HG03469 (cell line): ENCODE measurements around the gene SCUBE3.

ENCODE experiments used
- ATAC-seq: cut with Tn5 transposase; IDR thresholded peaks from one replicate; pipeline ENCODE4 v1.9.1; 2021; ENCODE audit warnings: mild to moderate bottlenecking, moderate library complexity, moderate number of reproducible peaks; ENCODE audit not compliant: unreplicated experiment

Gene SCUBE3

DNA sequence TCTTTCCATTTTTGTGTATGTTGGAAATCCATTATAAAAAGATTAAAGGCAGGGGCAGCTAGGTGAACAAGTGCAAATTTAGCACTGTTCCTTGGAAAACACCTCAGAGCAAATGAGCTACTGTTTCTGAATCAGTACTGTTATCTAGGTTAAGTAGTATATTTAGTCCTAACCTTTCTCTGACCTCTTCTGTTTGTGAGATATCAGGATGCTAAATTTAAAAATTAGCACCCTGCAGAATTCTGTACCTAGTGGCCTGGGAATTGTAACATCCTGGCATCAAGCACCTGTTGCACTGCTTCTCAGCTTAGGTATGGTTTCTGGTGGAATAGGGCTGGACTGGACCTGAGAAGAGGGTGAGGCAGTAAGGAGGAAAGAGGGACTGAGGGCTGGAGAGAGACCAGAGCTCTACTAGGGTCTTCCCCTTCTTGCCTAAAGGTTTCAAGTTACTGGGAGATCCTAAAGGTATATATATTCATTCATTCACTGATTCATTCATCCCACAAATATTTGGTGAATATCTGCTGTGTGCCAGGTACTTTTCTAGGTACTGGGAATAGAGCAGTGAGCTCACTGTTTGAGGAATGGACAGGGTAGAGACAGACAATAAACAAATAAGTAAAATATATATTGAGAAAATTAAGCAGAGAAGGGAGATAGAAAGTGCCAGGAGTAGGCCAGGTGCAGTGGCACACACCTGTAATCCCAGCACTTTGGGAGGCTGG is 51.0 kb downstream of the SCUBE3 start:
- no peak for ATAC-seq

DNA sequence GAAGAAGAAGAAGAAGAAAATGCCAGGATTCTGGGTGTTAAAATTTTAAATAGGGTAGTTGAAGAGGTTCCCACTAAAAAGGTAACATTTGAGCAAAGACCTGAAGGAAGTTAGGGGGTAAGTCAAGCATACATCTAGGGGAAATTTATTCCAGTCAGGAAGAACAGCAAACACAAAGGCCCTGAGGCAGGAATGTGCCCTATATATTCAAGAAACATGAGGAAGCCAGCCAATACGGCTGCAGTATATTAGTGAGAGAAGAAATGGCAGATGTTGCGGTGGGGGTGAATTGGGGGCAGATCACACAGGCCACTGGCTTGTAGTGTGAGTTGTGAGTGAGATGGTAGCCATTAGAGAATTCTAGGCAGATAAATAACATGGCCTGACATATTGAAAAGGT is 51.8 kb downstream of the SCUBE3 start:
- no peak for ATAC-seq

DNA sequence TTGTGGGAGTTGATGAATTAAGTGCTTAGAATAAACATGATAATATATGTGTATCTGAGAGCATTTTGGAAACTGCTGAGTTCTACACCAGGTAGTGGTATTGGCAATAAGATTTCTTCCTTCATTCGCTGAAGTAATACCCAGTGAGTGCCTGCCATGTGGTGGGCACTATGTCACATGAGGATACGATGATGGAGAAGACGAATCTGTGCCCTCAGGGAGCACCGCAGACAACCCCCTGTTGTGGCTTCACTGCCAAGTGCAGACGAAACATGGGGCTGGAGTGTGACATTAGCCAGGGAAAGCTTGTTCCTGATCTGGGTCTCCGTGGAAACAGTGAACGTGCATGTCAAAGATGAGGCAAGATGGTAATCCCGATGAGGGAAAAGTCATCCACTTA is 53.7 kb downstream of the SCUBE3 start:
- ATAC-seq = no peak

DNA sequence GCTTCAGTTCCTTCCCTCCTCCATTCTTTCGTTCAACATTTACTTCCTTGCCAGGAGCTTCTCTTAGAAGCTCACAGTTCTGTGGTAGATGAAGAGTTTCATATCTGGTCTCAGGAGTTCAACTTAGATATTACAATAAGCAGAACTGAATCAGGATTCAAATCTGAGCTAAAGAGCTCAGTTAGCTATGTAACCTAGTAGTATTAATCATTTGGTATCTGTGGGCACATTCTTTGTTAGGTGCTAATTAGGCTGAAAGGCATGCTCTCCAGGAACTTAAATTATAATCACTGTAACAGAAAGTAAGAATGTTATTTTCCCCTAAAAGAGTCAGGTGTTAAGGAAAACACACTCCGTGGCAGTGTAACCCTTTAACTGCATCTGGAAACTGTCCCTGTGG is 54.1 kb downstream of the SCUBE3 start:
- ATAC-seq = no peak

DNA sequence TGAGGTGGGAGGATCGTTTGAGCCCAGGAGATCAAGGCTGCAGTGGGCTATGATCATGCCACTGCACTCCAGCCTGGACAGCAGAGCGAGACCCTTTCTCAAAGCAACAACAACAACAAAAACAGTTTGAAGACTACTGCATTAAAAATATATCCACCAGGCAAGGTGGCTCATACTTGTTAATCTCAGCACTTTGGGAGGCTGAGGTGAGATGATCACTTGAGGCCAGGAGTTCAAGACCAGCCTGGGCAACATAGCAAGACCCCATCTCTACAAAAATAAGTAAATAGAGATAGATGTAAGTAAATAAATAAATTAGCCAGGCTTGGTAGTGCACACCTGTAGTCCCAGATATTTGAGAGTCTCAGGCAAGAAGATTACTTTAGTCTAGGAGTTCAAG is 58.2 kb downstream of the SCUBE3 start:
- ATAC-seq = no peak

DNA sequence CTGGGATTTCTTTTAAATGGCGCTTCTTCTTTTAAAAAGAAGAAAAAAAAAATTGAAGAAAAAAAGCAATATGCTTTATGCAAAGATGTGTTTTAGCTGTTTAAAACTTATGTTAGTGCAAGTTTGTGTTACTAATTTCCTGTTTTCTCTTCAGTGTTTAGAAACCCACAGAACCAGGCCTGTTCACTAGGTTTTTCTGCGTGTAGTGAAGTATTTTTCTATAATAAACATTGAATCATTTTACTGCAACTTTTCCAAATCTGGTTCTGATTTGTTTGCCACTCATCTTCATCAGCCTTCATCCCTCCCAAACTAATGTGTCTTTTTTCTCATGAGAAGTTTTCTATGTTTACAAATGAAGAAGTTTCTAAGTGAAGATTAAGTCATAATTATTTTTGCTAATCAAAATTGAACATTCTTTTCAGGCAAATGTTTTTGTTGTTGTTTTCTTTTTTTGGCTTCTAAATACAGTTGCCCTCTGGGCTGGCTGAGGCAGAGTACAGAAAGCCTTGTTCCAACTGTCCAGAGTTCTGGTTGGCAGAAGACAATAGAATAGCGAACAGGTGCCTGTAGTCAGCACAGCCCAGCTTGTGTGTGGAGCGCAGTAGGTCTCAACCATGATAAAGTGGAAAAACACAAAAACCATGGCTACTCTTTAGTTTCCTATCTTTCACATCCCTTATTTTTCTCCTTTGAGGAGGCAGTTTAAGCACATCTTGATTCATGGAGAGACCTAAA is 60.2 kb downstream of the SCUBE3 start:
- ATAC-seq = no peak

DNA sequence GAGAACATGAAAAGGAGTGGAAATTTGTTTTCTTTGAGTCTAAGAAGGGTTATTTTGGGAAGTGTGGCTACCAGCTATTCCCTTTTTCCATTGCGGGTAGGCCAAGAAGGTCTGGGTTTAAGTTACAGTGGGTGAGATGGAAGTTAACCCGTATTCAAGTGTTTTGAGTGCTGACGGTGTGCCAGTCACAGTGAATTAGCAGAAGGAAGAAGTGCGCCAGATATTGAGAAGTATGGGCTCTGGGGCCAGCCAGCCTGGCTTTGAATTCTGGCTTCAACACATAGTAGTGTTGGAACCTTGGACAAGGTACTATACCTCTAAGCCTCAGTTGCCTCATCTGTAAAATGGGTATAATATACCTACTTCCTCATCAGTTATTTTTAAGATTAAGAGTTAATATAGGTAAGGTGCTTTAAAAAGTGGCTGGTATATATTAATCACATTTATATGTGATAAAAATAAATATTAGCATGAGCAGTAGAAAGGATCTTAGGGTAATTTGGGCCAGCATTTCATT is 62.0 kb downstream of the SCUBE3 start:
- no peak for ATAC-seq

DNA sequence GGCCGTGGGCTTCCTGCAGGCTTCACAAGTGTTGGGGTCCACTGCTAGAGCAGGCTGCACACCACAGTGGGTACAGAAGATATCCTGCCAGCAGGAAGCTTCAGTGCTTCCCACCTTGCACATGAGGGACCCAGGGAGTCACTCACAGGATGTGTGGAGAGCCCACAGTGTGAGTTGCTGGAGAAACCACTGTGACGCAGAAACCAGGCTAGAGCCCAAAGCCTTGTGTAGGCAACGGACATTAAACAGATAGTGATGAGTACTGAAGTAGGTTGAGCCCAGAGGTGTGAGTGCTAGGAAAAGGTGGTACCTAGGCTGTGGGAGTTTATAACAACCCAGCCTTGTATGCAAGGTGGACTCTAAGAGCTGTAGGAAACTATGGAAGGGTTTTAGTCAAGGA is 65.0 kb downstream of the SCUBE3 start:
- no peak for ATAC-seq

DNA sequence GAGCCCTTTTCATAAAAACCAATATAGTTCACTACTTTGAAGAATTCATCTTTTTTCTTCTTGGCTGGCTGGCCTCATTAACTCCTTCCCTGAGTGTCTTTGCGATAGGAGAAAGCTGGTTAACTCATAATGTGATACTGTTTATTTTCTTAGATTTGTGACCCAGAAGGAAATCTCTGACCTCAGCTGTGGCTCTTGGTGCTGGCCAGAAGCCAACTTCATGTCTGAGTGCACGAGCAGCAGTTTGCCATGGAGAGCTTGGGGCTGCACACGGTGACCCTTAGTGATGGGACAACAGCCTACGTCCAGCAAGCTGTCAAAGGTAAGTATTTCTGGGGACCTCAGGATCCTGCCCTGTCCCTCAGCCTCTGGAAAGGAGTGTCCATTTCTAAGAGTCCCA is 67.1 kb downstream of the SCUBE3 start:
- no peak for ATAC-seq

DNA sequence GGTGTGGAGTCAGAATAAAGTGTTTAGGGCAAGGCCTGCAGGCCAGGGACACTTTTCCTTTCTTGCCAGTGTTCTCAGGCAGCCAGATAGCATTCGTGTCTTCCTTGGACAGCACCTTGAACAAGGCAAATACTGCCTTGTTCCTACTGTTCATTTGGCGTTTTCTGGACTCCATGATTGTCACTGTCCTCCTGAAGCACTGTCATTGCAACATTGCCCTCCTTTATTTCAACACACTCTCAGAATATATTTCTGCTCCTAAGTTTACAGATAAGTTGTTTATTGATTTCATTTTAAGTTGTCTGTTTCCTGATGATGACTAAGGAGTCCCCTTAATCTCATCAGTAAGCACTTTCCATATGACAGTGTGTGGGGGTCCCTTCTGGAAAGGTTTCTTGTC is 68.7 kb downstream of the SCUBE3 start:
- ATAC-seq = no peak

DNA sequence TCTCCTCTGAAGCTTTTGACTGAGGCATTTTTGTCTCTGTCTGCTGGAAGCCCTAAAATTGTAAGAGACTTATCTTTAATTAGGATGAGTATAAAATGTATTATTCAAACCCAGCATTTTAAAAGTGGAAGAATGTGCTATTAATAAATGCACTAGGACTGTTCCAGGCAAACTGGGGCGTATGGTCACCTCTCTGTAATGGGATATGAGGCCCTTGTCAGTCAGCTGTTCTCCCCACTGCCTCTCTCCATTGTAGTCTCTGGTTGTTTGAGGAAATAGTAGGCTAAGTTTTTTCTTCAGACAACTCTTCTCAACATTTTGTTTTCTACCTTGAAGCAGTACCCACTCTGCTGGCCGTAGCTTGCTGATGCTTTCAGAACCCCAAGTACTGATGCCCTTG is 69.6 kb downstream of the SCUBE3 start:
- ATAC-seq = no peak

DNA sequence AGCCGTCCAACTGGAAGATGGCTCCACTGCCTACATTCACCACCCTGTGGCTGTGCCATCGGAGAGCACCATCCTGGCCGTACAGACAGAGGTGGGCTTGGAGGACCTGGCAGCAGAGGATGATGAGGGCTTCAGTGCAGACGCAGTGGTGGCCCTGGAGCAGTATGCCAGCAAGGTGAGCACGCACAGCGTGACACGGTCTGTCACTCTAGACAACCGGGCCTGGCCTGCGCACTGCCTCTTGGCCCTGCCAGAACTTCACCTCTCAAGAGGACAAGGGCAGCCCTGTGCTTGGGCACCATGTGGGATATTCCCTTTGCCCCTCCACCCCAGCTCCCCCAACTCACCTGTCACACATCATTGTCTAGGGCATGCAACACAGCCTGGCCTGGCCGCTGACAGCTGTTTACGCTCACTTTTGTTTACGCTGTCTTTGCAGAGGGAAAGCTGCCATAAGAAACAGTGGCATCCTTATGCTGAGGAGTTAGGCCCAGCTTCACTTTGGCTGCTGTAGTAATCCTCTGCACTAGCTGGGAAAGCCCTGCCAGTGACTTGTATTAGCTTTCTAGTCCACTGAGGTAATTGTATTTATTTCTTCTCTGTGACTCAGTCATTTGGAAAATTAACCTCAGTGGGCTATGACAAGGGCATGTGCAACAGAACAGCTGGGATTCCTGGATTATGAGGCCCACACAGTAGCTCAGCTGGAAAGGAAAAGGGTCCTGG is 74.1 kb downstream of the SCUBE3 start:
- ATAC-seq = no peak

DNA sequence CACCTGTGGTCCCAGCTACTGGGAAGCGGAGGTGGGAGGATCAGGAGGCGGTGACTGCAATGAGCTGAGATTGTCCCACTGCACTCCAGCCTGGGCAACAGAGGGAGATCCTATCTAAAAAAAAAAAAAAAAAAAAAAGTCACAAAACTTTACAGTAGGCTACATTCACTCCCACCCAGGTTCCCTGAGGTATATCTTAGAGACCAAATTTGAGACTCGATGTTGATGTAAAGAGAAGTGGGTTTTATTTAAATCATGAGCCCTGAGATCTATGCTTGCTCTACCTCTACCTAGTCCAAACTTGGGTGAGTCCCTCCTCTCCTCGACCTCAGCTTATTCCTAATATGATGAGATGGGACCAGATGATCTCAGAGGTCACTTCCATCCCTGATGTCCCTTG is 75.1 kb downstream of the SCUBE3 start:
- no peak for ATAC-seq

DNA sequence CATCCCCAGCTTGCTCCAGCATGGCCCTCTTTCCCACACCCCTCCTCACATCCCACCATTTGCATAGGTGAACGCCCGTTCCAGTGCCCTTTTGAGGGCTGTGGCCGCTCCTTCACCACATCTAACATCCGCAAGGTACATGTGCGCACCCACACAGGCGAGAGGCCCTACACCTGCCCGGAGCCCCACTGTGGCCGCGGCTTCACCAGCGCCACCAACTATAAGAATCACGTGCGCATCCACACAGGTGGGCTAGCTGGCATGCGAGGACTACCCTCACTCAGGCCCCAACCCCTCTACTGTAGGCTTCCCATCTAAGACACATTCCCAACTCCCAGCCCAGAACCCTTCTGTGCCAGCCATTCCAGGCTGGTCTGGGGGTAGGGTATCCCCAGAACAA is 77.7 kb downstream of the SCUBE3 start:
- no peak for ATAC-seq

DNA sequence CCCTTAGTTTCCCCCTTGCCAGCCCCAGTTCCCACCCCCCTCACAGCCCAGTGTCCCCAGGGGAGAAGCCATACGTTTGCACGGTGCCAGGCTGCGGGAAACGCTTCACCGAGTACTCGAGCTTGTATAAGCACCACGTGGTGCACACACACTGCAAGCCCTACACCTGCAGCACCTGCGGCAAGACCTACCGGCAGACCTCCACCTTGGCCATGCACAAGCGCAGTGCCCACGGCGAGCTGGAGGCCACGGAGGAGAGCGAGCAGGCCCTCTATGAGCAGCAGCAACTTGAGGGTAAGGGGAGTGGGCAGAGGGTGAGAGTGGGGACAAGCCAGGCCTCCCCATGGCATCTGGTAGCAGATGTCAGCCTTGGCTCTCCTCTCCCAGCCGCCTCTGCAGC is 78.7 kb downstream of the SCUBE3 start:
- ATAC-seq = no peak

DNA sequence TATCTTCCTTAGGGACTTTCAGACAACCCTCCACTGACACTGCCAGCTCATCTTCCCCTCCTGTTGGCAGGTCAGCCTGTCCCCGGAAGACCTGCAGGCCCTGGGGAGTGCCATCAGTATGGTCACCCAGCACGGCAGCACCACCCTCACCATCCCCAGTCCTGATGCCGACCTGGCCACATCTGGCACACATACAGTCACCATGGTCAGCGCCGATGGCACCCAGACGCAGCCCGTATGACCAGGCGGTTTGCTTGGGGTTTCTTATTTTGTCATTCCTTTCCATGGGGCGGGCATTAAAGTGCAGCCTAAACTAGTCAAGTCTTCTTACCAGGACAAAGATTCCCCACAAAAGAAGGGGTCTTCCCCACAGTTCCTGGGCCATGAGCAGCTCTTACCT is 79.9 kb downstream of the SCUBE3 start:
- ATAC-seq = no peak

DNA sequence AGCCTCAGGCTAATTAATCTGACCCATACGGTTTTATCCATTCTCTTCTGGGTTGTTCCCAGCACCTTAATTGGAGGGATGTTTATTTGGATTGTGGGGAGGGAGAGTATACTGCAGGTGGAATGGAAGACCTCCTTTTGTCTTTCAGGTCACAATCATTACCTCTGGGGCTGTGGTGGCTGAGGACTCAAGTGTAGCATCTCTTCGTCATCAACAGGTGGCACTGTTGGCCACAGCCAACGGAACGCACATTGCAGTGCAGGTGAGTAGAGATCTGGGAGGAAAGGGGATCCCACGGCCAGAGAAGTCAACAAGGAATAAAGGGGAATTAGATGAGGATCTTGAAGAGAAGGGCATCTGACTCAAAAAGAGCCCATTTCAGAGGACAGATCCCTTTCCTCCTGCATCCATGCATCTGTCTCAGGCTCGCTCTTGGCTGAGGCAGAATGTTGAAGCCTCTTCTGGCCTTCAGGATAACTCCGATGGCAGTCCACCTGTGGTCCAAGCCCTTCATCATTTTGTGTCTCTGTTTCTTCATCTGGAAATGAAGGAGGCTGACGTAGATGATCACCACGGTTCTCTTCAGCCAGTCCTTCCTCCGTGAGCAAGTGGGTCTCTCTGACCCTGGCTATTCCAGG is 80.7 kb downstream of the SCUBE3 start:
- no peak for ATAC-seq

DNA sequence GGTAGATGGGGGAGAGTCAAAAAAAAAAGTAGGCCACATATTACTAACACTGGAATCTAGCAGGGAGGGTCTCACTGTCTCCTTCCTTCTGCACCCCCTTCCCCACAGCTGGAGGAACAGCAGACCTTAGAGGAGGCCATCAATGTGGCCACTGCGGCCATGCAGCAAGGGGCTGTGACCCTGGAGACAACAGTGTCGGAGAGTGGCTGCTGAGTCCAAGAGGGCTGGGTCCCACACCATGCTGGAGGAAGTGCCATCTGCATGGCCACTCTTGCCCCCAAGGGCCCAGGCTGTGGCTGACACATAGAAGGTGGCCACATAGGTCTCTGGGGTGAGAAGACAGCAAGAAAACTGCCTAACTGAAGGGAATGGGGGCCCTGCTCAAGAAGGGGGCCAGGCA is 81.3 kb downstream of the SCUBE3 start:
- ATAC-seq = no peak

DNA sequence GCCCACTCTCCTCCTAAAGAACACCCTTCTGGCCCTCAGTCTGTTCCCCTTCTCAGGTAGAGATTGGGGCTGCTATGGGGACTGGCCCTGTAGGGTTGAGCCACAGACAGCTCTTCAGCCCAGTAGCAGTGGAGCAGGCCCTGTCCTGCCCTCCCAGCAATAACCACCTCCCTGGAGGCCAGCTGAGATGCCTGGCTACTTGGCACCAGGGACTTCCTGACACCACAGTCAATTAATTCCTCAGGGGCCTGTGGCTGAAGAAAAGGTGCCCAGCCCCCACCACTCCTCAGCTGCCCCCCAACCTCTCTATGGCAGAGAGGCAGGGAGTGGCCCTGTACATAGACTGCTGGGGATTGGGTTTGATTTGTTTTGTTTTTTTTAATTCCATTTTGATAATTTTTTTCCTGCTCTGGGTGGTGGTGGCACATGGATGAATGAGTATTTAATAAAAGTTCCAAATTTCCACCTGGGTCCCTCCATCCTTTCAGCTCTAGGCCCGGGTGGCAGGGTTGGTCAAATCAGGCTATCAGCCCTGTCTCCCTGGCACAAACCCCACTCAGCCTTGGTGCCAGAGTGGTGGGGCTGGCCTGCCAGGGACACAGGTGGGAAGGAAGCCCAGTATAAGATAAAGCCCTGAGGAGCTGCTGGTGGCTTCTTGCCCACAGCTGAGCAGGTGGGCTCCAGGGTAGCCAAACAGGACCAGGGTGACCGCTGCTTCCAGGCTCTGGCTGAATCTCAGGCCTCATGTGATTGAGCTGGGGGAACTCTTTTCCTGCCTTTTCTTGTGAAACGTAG is 82.0 kb downstream of the SCUBE3 start:
- no peak for ATAC-seq

DNA sequence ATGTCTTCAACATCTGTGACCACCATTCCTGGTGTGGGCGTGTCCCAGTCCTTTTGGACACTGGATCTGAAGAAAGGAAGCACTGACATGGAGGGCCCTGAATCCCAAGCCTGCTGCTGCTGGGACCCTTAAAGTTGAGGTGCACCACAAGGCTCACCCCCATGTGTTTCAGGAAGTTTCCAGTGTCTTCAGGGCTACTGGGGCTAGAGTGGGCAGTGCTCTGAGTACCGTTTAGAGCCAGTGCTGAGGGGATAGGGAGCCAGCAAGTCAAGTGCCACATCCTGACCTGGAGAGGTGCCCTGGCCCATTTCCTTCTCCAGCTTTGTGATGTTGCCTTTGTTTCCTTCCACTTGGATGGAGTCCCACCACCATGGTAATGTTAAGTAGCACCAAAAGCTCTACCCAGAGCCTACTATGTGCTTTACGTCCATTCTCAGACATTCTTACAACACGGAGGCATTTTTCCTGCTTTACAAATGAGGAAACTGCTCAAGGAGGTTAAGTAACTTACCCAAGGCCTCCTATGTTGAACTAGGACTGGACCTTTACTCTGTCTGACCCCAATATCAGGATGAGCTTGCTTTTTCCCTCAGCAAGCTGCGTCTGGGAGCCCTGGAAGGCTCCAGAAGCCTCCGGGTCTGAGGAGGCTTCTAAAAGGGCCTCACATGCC is 83.3 kb downstream of the SCUBE3 start:
- no peak for ATAC-seq
